ENCODE results near the gene RFC2. TPM values are rescaled to one million over a fixed set of nuclear protein-coding genes. Genes with fewer than 3 reads are reported as not detected.

RFC2 gene
- total and polyA plus RNA-seq, 2 of the 8 experiments (the other 6 are each of a cell fraction or from before 2014, with no cell fraction given): 52.9 to 85.4 TPM

- TF ChIP-seq CHD7 (IDR thresholded peaks at IDR 0.05; ENCODE audit: insufficient replicate concordance, low read length) (no peak), CREB1 (IDR thresholded peaks at IDR 0.05) (no peak)
These were observed 31.9 kb upstream of the RFC2 start (continued) for GRCh38 chr7:74286131-74286530.

Measured in H1 (cell line).